PFSK-1 (cell line): ENCODE data around the gene LRTM1.

Experiments
- POLR2AphosphoS5 ChIP-seq: IDR thresholded peaks from 2 replicates; pipeline ENCODE4 v1.6.1; 2012; ENCODE audit warnings: low read depth, mild to moderate bottlenecking, control low read depth, low read length, moderate library complexity
- SIN3A ChIP-seq: IDR thresholded peaks from 2 replicates; pipeline ENCODE4 v1.6.1; 2012; ENCODE audit warnings: mild to moderate bottlenecking, low read length, moderate library complexity, borderline replicate concordance; ENCODE audit not compliant: insufficient read depth
- TF ChIP-seq, protein P1 (sequence below), 2 experiments: IDR thresholded peaks; 2 replicates each; pipeline versions ENCODE4 v1.6.1 to v1.8.0; 2011 to 2012; ENCODE audit warnings: low read depth in 2 of 2, low read length in 2 of 2, control low read depth in 1 of 2, inconsistent platforms in 1 of 2, mild to moderate bottlenecking in 1 of 2, moderate library complexity in 1 of 2; ENCODE audit not compliant: insufficient read depth in 1 of 2

- TF ChIP-seq, protein P1, sequence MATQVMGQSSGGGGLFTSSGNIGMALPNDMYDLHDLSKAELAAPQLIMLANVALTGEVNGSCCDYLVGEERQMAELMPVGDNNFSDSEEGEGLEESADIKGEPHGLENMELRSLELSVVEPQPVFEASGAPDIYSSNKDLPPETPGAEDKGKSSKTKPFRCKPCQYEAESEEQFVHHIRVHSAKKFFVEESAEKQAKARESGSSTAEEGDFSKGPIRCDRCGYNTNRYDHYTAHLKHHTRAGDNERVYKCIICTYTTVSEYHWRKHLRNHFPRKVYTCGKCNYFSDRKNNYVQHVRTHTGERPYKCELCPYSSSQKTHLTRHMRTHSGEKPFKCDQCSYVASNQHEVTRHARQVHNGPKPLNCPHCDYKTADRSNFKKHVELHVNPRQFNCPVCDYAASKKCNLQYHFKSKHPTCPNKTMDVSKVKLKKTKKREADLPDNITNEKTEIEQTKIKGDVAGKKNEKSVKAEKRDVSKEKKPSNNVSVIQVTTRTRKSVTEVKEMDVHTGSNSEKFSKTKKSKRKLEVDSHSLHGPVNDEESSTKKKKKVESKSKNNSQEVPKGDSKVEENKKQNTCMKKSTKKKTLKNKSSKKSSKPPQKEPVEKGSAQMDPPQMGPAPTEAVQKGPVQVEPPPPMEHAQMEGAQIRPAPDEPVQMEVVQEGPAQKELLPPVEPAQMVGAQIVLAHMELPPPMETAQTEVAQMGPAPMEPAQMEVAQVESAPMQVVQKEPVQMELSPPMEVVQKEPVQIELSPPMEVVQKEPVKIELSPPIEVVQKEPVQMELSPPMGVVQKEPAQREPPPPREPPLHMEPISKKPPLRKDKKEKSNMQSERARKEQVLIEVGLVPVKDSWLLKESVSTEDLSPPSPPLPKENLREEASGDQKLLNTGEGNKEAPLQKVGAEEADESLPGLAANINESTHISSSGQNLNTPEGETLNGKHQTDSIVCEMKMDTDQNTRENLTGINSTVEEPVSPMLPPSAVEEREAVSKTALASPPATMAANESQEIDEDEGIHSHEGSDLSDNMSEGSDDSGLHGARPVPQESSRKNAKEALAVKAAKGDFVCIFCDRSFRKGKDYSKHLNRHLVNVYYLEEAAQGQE (IDR thresholded peaks at IDR 0.05; ENCODE audit: insufficient read depth in 1 of 2, low read depth in 2 of 2, low read length in 2 of 2) = no peak
- TF ChIP-seq SIN3A (no peak), POLR2AphosphoS5 (no peak)
Observed at GRCh38 chr3:54916732-54917131, 11.1 kb downstream of the LRTM1 start.
